GM12873 (cell line): ENCODE measurements around the gene PTPN14.

Experiments
- TF ChIP-seq, protein P1 (sequence below): IDR thresholded peaks from 2 replicates; pipeline ENCODE4 v1.5.1; 2012; ENCODE audit warnings: low read depth, mild to moderate bottlenecking, moderate library complexity, low read length, control low read depth; ENCODE audit not compliant: insufficient read depth; ENCODE audit errors: missing control alignments

PTPN14 gene

DNA sequence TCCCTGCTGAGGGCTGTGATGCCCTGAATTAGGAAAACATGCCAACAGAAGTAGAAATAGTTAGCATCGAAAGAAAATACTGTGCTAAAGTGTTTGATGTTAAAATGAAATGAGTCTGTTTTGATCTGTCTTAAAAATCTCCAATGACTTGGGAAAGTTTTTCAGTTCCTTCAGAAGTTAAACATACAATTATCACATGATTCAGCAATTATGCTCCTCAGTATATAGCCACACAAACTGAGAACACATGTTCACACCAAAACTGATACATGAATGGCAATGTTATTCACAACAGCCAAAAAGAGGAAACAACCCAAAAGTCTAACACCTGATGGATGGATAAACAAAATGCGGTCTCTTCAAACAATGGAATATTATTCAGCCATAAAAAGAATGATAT, 130.6 kb downstream of the PTPN14 start:
- TF ChIP-seq, protein P1, sequence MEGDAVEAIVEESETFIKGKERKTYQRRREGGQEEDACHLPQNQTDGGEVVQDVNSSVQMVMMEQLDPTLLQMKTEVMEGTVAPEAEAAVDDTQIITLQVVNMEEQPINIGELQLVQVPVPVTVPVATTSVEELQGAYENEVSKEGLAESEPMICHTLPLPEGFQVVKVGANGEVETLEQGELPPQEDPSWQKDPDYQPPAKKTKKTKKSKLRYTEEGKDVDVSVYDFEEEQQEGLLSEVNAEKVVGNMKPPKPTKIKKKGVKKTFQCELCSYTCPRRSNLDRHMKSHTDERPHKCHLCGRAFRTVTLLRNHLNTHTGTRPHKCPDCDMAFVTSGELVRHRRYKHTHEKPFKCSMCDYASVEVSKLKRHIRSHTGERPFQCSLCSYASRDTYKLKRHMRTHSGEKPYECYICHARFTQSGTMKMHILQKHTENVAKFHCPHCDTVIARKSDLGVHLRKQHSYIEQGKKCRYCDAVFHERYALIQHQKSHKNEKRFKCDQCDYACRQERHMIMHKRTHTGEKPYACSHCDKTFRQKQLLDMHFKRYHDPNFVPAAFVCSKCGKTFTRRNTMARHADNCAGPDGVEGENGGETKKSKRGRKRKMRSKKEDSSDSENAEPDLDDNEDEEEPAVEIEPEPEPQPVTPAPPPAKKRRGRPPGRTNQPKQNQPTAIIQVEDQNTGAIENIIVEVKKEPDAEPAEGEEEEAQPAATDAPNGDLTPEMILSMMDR, result no peak

DNA sequence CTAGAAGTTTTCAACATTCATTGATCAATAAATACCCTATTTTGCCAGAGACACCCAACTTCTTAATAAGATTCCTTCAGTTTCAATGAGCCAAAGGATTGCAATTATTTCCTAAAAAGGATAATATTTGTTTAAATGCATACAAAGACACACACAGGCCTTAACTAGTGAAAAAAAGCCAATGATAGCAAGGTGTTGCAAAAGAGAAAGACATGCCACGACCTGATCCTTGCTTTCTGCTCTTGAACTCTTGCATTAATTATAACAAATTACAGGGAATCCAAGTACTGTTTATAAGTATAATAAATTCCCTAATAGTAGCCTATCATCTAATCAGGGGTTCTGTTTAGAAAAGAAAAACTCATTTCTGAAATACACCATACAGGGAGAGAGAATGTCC, 131.1 kb downstream of the PTPN14 start:
- TF ChIP-seq, protein P1, result no peak

DNA sequence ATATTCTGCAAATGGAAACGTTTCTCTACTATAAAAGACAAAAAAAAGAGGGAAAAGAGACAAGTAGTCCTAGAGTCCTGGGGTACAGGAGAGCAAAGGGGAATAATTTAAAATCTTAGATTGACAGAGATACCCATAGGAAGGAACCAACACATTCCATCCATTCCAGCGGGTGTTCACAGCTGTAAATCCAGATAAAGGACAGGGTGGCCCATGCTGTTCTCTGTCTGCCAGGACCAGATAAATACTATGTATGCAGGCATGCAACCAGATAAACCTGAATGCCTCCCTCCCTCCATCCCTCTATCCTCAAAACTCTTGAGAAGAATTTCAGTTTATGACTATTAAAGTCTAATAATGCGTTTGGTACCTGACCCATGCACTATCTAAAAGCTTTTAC, 131.8 kb downstream of the PTPN14 start:
- TF ChIP-seq, protein P1, result no peak

DNA sequence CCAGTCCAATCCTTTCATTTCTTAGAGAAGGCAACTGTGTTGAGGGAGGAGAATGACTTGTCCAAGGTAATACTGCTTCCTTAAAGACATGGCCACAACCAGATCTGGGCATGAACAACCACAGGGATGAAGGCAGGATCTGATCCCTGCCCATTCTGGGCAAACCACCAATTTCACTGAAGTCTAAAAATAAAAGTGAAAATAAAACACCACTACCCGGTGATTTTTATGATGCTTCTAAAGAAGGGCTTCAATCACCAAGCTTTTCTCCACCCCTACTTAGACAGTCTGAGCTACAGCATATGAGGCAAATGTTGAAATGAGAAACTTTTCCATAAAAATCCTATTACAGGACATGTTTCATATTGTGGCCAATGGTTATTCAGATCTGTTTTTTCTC, 133.0 kb downstream of the PTPN14 start:
- TF ChIP-seq, protein P1, result no peak

DNA sequence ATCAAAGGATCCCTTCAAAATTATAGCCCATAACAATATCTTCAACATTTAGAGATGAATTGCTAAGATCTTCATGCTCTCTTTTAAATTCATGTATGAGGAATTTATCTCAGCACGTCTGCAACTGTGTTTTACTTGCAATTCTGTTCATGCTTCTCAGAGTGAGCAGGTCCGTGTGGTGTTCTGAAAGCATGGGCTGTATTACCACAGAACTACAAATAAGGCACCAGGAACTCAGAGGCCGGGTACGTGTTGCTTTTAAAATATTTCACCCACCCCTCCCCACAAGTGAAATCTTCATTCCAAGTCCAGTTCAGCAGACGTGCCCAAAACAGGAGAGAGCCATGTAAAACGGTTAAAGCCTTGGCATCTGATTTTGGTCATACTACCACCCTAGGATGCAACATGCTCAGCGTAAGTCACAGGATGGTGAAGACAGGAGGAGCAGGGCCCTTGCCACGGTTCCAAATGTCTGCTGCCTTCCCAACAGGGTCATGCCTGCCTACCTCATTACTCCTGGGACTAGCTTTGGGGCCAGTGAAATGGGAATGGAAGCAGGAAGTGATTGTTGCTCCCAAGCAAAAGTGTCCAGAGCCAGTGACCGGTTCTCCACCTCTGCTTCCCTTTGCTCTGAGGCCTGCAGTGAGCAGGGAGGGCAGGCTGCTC, 133.7 kb downstream of the PTPN14 start:
- TF ChIP-seq, protein P1, result no peak

DNA sequence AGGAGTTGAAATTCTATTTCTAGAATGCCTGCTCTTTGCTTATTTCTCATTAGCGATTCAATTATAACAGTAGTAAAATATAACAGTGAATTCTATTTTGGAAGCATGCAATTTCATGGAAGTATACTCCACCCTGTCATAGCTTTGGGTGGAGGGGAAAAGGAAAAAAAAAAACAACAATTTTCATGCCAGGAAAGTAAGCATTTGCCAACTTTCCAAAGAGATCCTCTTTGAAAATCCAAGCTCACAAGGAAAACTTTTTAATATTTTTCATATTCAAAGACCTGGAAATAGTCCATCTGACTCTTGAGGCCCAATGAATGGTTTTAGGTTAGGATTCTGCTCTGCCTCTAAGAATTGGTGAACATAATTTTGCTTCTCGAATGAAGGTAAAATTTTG, 134.5 kb downstream of the PTPN14 start:
- TF ChIP-seq, protein P1, result no peak

DNA sequence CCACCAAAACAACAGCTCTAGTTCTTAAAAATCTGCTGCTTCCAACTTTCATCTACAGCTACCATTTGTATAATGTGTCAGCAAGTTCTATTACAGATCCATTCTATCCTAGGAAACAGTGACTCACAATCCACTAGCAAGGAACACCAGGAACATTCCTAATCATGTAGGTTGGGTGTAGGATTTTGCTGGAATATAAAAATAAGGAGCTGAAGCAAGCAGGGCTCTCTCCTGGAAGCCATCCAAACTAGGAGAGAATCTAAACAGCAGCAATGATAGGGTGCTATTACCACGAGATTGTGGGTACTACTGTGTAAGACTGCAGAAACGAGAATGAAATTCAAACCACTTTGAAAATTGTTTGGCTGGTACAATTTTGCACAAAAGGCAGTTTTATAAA, 135.0 kb downstream of the PTPN14 start:
- TF ChIP-seq, protein P1, result no peak
